HepG2 (cell line): Measurements from ENCODE around the gene SKA2. TPM values are rescaled to one million over a fixed set of nuclear protein-coding genes. Genes with fewer than 3 reads are reported as not detected.

Experiments
- BCL3 ChIP-seq: sonication (generic); formaldehyde crosslinking; IDR thresholded peaks from 2 replicates; pipeline ENCODE4 v1.5.1; 2020; ENCODE audit warnings: mild to moderate bottlenecking, missing genetic modification reagents, moderate library complexity
- CREB1 ChIP-seq, 2 experiments: fragments of 450-650 bp in 1 of 2; IDR thresholded peaks; 2 replicates each; pipeline ENCODE4 v1.6.1; 2016 to 2017; ENCODE audit warnings: control low read depth in 1 of 2, mild to moderate bottlenecking in 1 of 2, missing compliant biosample characterization in 1 of 2, missing genetic modification characterization in 1 of 2
- E2F1 ChIP-seq: sonication (generic); formaldehyde crosslinking; IDR thresholded peaks from 2 replicates; pipeline ENCODE4 v1.5.0; 2020; ENCODE audit warnings: missing genetic modification reagents
- FOSL1 ChIP-seq: sonication (generic); formaldehyde crosslinking; IDR thresholded peaks from 2 replicates; pipeline ENCODE4 v1.9.0; 2021; ENCODE audit warnings: missing genetic modification reagents, borderline replicate concordance
- HIVEP1 ChIP-seq: sonication (generic); formaldehyde crosslinking; IDR thresholded peaks from 2 replicates; pipeline ENCODE4 v1.4.0; 2020; ENCODE audit warnings: mild to moderate bottlenecking, missing genetic modification reagents
- JARID2 ChIP-seq: sonication (generic); formaldehyde crosslinking; IDR thresholded peaks from 2 replicates; pipeline ENCODE4 v1.8.1; 2023; ENCODE audit warnings: missing genetic modification reagents, inconsistent platforms; ENCODE audit not compliant: insufficient replicate concordance
- NCOR1 ChIP-seq: fragments of 200-600 bp; sonication (generic); IDR thresholded peaks from 2 replicates; pipeline ENCODE4 v1.7.0; 2017; ENCODE audit warnings: antibody characterized with exemption, low read length, borderline replicate concordance
- NPAS2 ChIP-seq: sonication (generic); formaldehyde crosslinking; IDR thresholded peaks from 2 replicates; pipeline ENCODE4 v1.8.0; 2022; ENCODE audit warnings: mild to moderate bottlenecking, missing genetic modification reagents, borderline replicate concordance
- PHF8 ChIP-seq: sonication (generic); formaldehyde crosslinking; IDR thresholded peaks from 2 replicates; pipeline ENCODE4 v1.5.0; 2020; ENCODE audit warnings: missing genetic modification reagents
- PRDM10 ChIP-seq: sonication (generic); formaldehyde crosslinking; IDR thresholded peaks from 2 replicates; pipeline ENCODE4 v1.4.0; 2020; ENCODE audit warnings: low read depth, missing genetic modification reagents
- RFX3 ChIP-seq: IDR thresholded peaks from 2 replicates; pipeline ENCODE4 v1.6.1; 2016; ENCODE audit warnings: missing biosample characterization, missing genetic modification reagents
- TARDBP ChIP-seq: sonication (generic); formaldehyde crosslinking; IDR thresholded peaks from 2 replicates; pipeline ENCODE4 v1.8.0; 2022; ENCODE audit warnings: mild to moderate bottlenecking, missing genetic modification reagents
- TRAFD1 ChIP-seq: sonication (generic); formaldehyde crosslinking; IDR thresholded peaks from 2 replicates; pipeline ENCODE4 v1.5.1; 2020; ENCODE audit warnings: missing genetic modification reagents, mild to moderate bottlenecking, borderline replicate concordance
- ZFYVE20 ChIP-seq: sonication (generic); formaldehyde crosslinking; IDR thresholded peaks from 2 replicates; pipeline ENCODE4 v1.8.0; 2023; ENCODE audit warnings: low read depth, mild to moderate bottlenecking, moderate library complexity, missing genetic modification reagents, borderline replicate concordance
- ZNF136 ChIP-seq: sonication (generic); formaldehyde crosslinking; IDR thresholded peaks from 2 replicates; pipeline ENCODE4 v1.8.1; 2022; ENCODE audit warnings: low read depth, mild to moderate bottlenecking, moderate library complexity, missing genetic modification reagents
- ZNF232 ChIP-seq: sonication (generic); formaldehyde crosslinking; IDR thresholded peaks from 2 replicates; pipeline ENCODE4 v1.4.0; 2020; ENCODE audit warnings: missing genetic modification reagents, borderline replicate concordance
- ZNF282 ChIP-seq: fragments of 450-650 bp; IDR thresholded peaks from 2 replicates; pipeline ENCODE4 v1.6.1; 2018; ENCODE audit not compliant: partially characterized antibody
- ZNF331 ChIP-seq: sonication (generic); formaldehyde crosslinking; IDR thresholded peaks from 2 replicates; pipeline ENCODE4 v1.4.0; 2020; ENCODE audit warnings: missing genetic modification reagents
- ZNF431 ChIP-seq: sonication (generic); formaldehyde crosslinking; IDR thresholded peaks from 2 replicates; pipeline ENCODE4 v1.9.0; 2022; ENCODE audit warnings: missing genetic modification reagents, low read depth, mild to moderate bottlenecking, borderline replicate concordance
- ZNF878 ChIP-seq: sonication (generic); formaldehyde crosslinking; IDR thresholded peaks from 2 replicates; pipeline ENCODE4 v1.8.1; 2023; ENCODE audit warnings: mild to moderate bottlenecking, missing genetic modification reagents, moderate library complexity
- ZSCAN12 ChIP-seq: sonication (generic); formaldehyde crosslinking; IDR thresholded peaks from 2 replicates; pipeline ENCODE4 v1.9.0; 2021; ENCODE audit warnings: mild to moderate bottlenecking, missing genetic modification reagents
- polyA plus RNA-seq, 8 experiments: library from polyadenylated mRNA; depleted of rRNA in 3 of 8; stranded (reverse) in 7 of 8; unstranded in 1 of 8; fragments of >200 nt; fragmentation: Illumina TruSeq in 4 of 8; extraction: Trizol in 4 of 8; gene quantifications; 2 replicates each; pipeline versions ENCODE4 v1.2.1 to v1.2.3, GENCODE V29; 2011 to 2016; ENCODE audit warnings: low read depth in 4 of 8, missing spikeins in 1 of 8, mixed read lengths in 1 of 8; ENCODE audit not compliant: insufficient read depth in 1 of 8
- total RNA-seq, 5 experiments: library from RNA; depleted of rRNA; stranded (reverse); fragments of >200 nt; fragmentation: Illumina TruSeq; extraction: Trizol; gene quantifications; 2 replicates each; pipeline ENCODE4 v1.2.3, GENCODE V29; 2016; ENCODE audit warnings: low read depth in 1 of 5

SKA2 gene
- total and polyA plus RNA-seq, 2 of the 13 experiments (the other 11 are each of a cell fraction or from before 2014, with no cell fraction given), result 18.6 to 91.8 TPM

GRCh38 chr17:59155439-59156177 lies 622 bp upstream of the SKA2 start, which contains the start of gene PRR11 (continued):
- TF ChIP-seq TRAFD1 (CRISPR knock-in tag), result no peak
- TF ChIP-seq ZNF431, result no peak; the same call in 1 of the 2 replicates
- 0 out of 2 replicates have a peak, but pooled peaks have one; percentile 8 for TF ChIP-seq ZNF331 (CRISPR knock-in tag)
- TF ChIP-seq BCL3 (CRISPR knock-in tag), result no peak
- TF ChIP-seq ZNF232 (CRISPR knock-in tag), result no peak
- no peak for TF ChIP-seq HIVEP1 (CRISPR knock-in tag)
- TF ChIP-seq PHF8 (CRISPR knock-in tag), result peak; percentile 33; the same call in 1 of the 2 replicates
- TF ChIP-seq E2F1 (CRISPR knock-in tag), result peak; percentile 71
- peak; percentile 66; the same call in 1 of the 2 replicates for TF ChIP-seq ZFYVE20 (CRISPR knock-in tag)
- TF ChIP-seq TARDBP (CRISPR knock-in tag), result peak; percentile 53; the same call in 1 of the 2 replicates
- TF ChIP-seq PRDM10 (CRISPR knock-in tag), result no peak
- TF ChIP-seq ZSCAN12 (CRISPR knock-in tag), result no peak
- TF ChIP-seq CREB1 (IDR thresholded peaks at IDR 0.05), result peak; percentile 37
- peak; percentile 89 for TF ChIP-seq CREB1 (CRISPR knock-in tag; IDR thresholded peaks at IDR 0.05)
- no peak for TF ChIP-seq JARID2 (CRISPR knock-in tag)
- no peak for TF ChIP-seq RFX3 (CRISPR knock-in tag)
- peak; percentile 99 for TF ChIP-seq ZNF878
- no peak for TF ChIP-seq FOSL1
- no peak for TF ChIP-seq NPAS2 (CRISPR knock-in tag)
- no peak for TF ChIP-seq NCOR1
- no peak for TF ChIP-seq ZNF282
- TF ChIP-seq ZNF136 (CRISPR knock-in tag), result no peak
